HG03457 (cell line): ENCODE results near the gene CANT1.
"Not testable (repeated sequence)": the region's sequence is repeated elsewhere in the genome, so short reads cannot be mapped to it uniquely, and the experiment has no call there.

Source experiments
- ATAC-seq: cut with Tn5 transposase; IDR thresholded peaks from one replicate; pipeline ENCODE4 v1.9.1; 2021; ENCODE audit warnings: moderate number of reproducible peaks; ENCODE audit not compliant: unreplicated experiment

CANT1 gene

DNA sequence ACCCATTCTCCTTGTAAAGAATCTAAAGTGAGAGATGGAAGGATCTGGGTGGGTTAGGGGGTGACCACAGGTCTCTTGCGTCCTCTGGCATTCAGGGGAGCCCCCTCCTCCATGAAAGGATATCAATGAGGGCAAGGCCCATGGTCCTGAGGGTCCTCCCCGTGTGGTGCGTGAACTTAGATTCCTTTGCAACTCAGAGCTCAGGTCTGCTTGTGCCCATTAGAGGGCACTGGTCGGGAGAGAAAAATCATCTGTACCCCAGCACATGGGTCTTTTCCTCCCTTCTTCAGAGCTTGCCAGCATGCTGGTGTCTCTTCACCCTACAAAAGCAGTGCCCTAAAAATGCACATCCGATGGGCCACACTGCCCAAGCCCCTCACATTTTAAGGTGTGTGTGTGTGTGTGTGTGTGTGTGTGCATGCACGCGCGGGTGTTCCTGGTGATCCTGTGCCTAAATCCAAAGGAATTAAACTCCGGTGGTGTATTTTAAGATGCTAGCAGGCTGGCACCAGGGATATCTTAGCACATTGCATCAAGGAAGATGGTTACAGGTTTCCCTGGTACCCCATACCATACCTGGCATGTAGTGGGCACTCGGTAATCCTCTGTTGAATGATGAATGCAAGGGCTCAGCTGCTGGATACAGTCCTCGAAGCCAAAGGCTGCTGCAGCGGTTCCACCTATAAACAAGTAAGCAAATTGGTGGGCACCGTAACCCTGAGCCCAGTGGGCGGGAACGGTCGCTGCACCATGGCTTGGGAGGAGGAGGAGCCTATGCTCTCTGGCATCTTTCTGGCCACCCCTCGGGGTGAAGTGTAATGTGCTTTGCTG, 19.1 kb upstream of the CANT1 start:
- no peak for ATAC-seq

DNA sequence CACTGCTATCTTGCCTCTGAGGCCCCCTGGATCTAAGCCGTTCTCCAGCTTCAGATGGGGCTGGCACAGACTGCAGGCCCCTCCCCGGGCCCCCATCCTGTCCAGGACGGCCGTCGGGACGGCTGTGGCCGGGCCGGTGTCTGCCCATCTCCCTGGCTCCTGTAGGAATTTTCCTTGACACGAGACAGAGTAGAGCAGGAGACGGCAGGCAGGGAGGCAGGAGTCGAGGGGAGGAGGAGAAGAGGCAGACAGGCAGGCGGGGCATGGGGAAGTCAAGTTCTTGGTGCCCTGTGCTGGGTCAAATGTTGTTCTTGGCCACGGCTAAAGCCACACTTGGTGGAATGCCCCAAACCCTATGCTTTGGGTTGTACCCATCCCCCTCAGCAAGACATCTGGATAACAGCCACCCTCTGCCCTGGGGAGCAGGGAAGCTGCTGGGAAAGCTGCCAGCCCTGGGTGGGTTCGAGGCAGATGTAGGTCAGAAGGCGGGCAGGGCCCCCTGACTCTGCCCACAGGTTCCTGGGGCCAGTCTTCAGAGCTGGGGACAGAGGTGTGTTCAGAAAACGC, 18.4 kb upstream of the CANT1 start:
- no peak for ATAC-seq

GRCh38 chr17:79027274-79027924, 17.8 kb upstream of the CANT1 start:
- ATAC-seq: no peak

GRCh38 chr17:79026376-79027273, 17.1 kb upstream of the CANT1 start:
- no peak for ATAC-seq

DNA sequence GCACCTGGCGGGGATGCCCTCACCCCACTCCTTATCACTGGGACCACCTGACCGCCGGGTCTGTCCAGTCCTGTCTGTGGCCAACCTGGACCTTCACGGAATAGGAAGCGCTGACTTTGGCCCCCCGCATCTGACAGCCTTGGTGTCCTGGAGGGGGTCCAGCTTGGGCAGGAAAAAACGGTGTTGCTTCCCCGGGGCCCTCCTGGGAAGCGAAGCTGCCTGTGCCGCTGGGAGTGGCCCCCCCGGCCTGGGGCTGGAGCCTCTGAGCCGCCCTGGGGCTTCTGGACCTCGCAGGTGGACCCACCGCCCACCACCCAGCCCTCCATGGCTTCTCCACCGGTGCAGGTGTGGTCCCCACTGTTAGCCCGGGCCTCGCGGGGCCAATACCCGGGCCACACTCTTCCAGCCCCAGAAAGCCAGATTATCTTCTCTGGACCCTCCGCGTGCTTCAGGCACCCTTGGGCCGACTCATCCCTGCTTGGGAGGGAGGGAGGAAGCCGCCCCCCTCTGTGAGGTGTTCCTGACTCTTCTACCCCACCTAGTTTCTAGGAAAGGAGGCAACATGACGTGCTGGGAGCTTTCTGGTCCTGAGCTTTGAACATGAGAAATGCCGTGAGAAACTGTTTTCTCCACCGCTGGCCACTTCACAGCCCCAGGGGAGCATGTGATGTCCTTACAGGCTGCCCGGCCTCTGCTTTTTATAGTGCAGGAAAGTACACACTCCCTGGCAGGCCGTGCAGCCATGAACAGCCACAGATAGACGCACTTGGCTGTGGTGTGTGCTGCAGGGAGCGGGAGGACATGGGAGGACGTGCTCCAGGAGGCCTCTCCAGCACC, 15.6 kb upstream of the CANT1 start:
- ATAC-seq: no peak

- no peak for ATAC-seq
Measured at GRCh38 chr17:79023886-79024771, 14.6 kb upstream of the CANT1 start, which contains the start of gene C1QTNF1. TSS of gene C1QTNF1 (plus strand) at chr17:79024169. CDS start at chr17:79043969, 19,800 bp downstream.

DNA sequence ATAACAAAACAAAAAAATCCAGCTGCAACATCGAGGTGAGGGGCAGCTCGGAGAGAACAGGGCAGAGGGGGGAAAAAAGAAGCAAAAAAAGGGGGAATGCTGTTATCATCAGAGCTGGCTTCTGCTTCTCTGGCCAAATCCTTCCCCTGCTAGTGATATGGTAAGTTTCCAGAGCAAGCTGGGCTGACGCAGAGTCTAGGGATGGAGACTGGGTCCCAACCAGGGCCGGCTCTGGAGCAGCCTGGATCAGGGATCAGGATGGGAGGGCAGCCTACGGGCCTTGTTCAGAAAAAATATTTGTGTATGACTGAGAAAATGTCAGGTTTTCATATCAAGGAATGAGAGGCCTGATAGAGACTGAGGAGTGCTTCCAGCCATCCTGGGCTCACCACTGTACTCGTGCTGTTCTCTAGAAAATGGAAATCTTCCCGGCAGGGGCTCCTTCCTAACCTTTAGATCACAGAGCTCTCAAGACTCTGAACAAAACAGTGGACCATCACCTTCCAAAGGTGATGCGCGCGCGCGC, 13.7 kb upstream of the CANT1 start:
- ATAC-seq: no peak

DNA sequence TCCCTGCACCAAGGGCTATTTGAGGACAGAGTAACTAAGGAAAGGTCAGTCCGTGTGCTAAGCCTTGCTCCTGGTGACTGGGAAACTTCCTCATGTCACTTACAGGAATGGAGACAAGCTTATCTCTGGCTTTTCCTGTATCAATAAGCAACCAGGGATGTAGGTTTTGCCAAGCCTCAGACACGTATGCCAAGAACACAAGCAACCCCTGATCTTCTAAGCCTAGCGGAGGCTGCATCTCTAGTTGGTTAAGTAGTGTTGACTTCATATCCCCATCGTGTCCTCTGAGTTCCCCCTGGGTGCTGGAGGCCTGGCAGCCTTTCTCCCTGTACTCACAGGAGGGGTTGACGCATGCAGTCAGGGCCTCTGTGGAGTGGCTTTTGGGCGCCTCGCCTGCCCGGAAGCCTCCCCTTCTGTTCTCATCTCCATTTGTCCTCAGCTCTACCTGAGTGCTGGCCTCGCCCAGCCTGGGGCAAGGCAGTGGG, 13.0 kb upstream of the CANT1 start:
- no peak for ATAC-seq

GRCh38 chr17:79021929-79022328, 12.4 kb upstream of the CANT1 start:
- not testable (repeated sequence) for ATAC-seq

DNA sequence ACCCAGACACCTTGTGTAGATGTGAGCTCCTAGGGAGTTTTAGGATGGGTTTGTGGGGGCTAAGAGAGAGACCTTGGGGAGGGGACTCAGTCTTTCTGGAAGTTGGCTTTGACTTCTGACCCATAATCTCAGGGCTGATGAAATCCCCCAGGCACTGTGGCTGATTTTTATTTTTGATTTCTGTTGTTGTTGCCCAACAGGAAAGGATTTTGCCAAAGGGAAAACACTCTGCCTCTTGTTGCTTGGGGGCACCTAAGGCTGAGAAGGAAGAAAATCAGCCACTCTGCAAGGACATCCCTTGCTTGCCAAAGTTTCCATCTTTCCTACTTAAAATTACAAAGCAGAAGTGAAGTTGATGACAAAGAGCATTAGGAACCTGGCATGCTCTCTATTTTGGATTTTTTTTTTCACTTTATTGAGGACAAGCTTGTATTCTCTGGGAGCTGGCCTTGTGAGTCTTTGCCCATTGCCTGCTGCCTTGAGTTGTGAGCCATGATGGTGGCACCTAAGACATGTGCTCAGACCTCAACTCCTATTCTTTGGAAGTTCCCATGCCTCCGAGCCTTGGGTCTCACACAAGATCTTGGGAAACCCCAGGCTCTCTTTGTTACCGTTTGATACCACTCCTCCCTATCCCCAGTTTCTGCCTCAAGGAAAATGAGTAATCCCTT, 11.2 kb upstream of the CANT1 start:
- ATAC-seq: no peak

DNA sequence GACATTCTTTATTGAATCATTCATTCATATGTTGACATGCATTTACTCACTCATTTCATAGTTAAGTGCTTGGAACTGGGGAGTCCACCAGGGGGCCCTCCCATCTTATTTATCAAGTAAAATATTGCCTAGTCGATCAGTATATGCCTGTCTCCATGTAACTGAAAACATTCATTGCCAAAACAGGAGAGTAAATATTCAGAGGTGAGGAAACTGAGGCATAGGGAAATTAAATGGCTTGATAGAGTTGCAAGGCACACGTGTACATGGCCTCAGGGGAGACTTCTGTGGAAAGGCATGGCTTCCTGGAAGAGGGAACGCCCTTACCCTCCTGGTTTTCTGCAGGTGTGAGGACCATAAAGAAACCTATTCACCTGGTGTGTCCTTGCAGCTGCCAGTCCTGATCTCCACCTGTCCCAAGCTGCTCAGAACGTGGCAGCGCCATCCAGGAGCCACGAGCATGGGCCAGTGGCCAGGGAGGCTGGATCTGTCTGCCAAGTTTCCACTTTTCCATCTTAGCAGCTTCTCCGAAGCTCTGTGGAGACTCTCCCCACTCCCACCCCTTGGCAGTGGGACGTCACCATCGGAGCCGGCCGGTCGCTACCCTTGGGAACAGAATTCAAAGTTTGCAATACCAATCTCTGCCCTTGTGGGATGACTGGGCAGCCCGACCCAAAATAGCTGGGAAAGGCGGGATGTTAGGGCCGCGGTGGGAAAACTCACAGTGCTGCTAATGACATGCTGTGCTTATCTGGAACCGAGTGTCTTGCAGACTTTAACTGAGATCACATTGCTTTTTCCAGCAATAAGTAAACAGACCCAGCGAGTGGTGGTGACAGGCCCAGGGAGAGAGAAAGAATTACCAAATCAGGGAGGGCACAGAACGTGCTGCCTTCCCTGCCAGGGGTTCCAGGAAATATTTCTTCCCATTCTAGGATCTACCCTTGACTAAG, 10.3 kb upstream of the CANT1 start:
- no peak for ATAC-seq

GRCh38 chr17:79019261-79019631, 9.7 kb upstream of the CANT1 start:
- ATAC-seq: no peak

GRCh38 chr17:79018370-79018695, 8.8 kb upstream of the CANT1 start:
- no peak for ATAC-seq

DNA sequence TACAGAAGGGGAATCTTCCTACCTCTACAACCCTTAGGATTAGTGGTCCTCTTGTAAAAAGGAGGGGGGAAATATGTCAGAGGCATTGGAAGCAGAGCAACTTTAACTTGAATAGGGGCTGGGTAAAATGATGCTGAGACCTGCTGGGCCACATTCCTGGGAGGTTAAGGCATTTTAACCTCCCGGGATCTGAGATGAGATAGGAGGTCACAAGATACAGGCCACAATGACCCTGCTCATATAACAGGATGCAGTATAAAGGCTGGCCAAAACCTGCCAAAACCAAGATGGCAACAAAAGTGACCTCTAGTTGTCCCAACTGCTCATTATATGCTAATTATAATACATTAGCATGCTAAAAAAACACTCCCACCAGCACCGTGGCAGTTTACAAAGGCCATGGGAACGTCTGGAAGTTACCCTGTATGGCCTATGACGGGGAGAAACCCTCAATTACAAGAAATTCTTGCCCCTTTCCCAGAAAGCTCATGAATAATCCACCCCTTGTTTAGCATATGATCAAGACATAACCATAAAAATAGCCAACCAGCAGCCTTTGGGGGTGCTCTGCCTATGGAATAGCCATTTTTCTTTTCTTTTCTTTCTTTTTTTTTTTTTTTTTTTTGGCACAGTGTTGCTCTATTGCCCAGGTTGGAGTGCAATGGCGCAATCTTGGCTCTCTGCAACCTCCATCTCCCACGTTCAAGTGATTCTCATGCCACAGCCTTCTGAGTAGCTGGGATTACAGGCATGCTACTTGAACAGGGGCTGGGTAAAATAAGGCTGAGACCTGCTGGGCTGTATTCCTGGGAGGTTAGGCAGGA, 8.2 kb upstream of the CANT1 start:
- ATAC-seq: no peak

- ATAC-seq: no peak
Measured at GRCh38 chr17:79014158-79014758, 4.7 kb upstream of the CANT1 start.

DNA sequence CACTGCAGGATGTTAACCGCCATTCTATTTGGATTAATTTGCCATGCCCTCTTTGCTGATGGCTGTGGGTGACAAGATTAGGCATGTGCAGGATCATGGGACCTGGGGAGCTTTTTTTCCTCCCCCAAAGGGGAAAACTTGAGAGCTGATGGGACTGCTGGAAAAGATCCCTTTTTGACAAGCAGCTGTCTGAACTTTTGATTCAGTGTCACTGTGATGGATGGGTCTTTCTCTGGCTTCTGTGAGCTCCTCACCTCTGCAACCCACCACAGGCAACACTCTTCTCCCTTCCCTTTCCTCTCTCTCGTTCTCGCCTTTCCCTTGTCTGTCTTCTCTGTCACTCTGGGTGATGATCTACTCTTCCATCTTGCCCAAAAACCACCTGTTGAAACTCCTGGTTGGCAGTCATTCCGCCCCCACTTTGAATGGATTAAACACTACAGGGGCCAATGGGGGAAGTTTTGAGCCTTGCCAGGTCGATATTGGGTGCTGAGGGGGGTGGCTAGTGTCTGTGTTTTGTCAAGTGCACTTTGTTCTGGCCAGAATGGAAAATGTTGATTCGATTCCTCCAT, 3.1 kb upstream of the CANT1 start:
- no peak for ATAC-seq
